ENCODE results near the gene KTI12. TPM values are rescaled to one million over a fixed set of nuclear protein-coding genes. Genes with fewer than 3 reads are reported as not detected.

The KTI12 gene
- total RNA-seq, 1 donor from 2014 or later: 13.0 TPM

- Histone ChIP-seq H3K27me3 (ENCODE audit: control insufficient read depth, insufficient read depth, low read length) (no peaks in the 10 kb centered on the region), H3K36me3 (ENCODE audit: control insufficient read depth, insufficient read depth, low read length) (peaks cover 2% of the 10 kb centered on the region), H3K4me3 (ENCODE audit: low read depth, low read length) (no peak overlapping the region)
- DNase-seq (ENCODE audit: low read depth): no peak
- no peak for TF ChIP-seq CTCF (IDR thresholded peaks at IDR 0.05; ENCODE audit: insufficient read depth, low read length, poor library complexity, severe bottlenecking)
Measured at GRCh38 chr1:52060822-52061221, 27.2 kb upstream of the KTI12 start.

GRCh38 chr1:52059888-52060287 lies 26.3 kb upstream of the KTI12 start:
- no peak for TF ChIP-seq CTCF (IDR thresholded peaks at IDR 0.05; ENCODE audit: insufficient read depth, low read length, poor library complexity, severe bottlenecking)
- no peak for DNase-seq (ENCODE audit: low read depth)
- H3K36me3 ChIP-seq (ENCODE audit: control insufficient read depth, insufficient read depth, low read length): peaks cover 2% of the 10 kb centered on the region
- H3K4me3 ChIP-seq (ENCODE audit: low read depth, low read length): no peak overlapping the region
- no peaks in the 10 kb centered on the region for H3K27me3 ChIP-seq (ENCODE audit: control insufficient read depth, insufficient read depth, low read length)

- Histone ChIP-seq H3K27me3 (ENCODE audit: control insufficient read depth, insufficient read depth, low read length) (no peaks in the 10 kb centered on the region), H3K36me3 (ENCODE audit: control insufficient read depth, insufficient read depth, low read length) (peaks cover 2% of the 10 kb centered on the region), H3K4me3 (ENCODE audit: low read depth, low read length) (no peak overlapping the region)
- no peak for TF ChIP-seq CTCF (IDR thresholded peaks at IDR 0.05; ENCODE audit: insufficient read depth, low read length, poor library complexity, severe bottlenecking)
- no peak for DNase-seq (ENCODE audit: low read depth)
Measured at GRCh38 chr1:52059321-52059720, 25.7 kb upstream of the KTI12 start.

- Histone ChIP-seq H3K36me3 (ENCODE audit: control insufficient read depth, insufficient read depth, low read length) (peaks cover 2% of the 10 kb centered on the region), H3K27me3 (ENCODE audit: control insufficient read depth, insufficient read depth, low read length) (no peaks in the 10 kb centered on the region), H3K4me3 (ENCODE audit: low read depth, low read length) (no peak overlapping the region)
- DNase-seq (ENCODE audit: low read depth): no peak
- TF ChIP-seq CTCF (IDR thresholded peaks at IDR 0.05; ENCODE audit: insufficient read depth, low read length, poor library complexity, severe bottlenecking): no peak
Measured at GRCh38 chr1:52057876-52058415, 24.3 kb upstream of the KTI12 start.

GRCh38 chr1:52057255-52057654 lies 23.6 kb upstream of the KTI12 start:
- DNase-seq (ENCODE audit: low read depth): no peak
- Histone ChIP-seq H3K4me3 (ENCODE audit: low read depth, low read length) (peak overlapping the region; percentile 85), H3K36me3 (ENCODE audit: control insufficient read depth, insufficient read depth, low read length) (no peaks in the 10 kb centered on the region), H3K27me3 (ENCODE audit: control insufficient read depth, insufficient read depth, low read length) (no peaks in the 10 kb centered on the region)
- TF ChIP-seq CTCF (IDR thresholded peaks at IDR 0.05; ENCODE audit: insufficient read depth, low read length, poor library complexity, severe bottlenecking): no peak

GRCh38 chr1:52056937-52057231 lies 23.3 kb upstream of the KTI12 start:
- no peak for TF ChIP-seq CTCF (IDR thresholded peaks at IDR 0.05; ENCODE audit: insufficient read depth, low read length, poor library complexity, severe bottlenecking)
- no peaks in the 10 kb centered on the region for H3K27me3 ChIP-seq (ENCODE audit: control insufficient read depth, insufficient read depth, low read length)
- peak overlapping the region; percentile 85 for H3K4me3 ChIP-seq (ENCODE audit: low read depth, low read length)
- H3K36me3 ChIP-seq (ENCODE audit: control insufficient read depth, insufficient read depth, low read length): no peaks in the 10 kb centered on the region
- DNase-seq (ENCODE audit: low read depth): no peak

Measured in kidney epithelial cell (primary cell).